Astrocyte (in vitro differentiated cells and primary cell): ENCODE data around the gene TSEN2. TPM values are rescaled to one million over a fixed set of nuclear protein-coding genes. Genes with fewer than 3 reads are reported as not detected.
A peak's percentile ranks its signal among the peaks of the same experiment; 100 is the strongest.

Source experiments
- DNase-seq: peaks from one replicate; pipeline ENCODE4 v3.0.0-alpha.2; 2010; ENCODE audit warnings: low read depth
- FAIRE-seq: peaks from 2 replicates; lab custom pipeline; 2011; peaks lifted over from hg19 to GRCh38; lab: Jason Lieb, UNC
- H2AFZ ChIP-seq: 2 replicates; pipeline ENCODE4 v1.6.0; 2012; ENCODE audit warnings: low read depth, low read length, inconsistent platforms
- H3K27ac ChIP-seq: 2 replicates; pipeline ENCODE4 v1.5.1; 2011; ENCODE audit warnings: low read depth, low read length, inconsistent platforms
- H3K27me3 ChIP-seq: 2 replicates; pipeline ENCODE4 v1.6.0; 2011; ENCODE audit warnings: low read length, inconsistent platforms; ENCODE audit not compliant: insufficient read depth
- H3K36me3 ChIP-seq: 2 replicates; pipeline ENCODE4 v1.5.1; 2011; ENCODE audit warnings: low read length, inconsistent platforms; ENCODE audit not compliant: insufficient read depth
- H3K4me1 ChIP-seq: 2 replicates; pipeline ENCODE4 v1.5.1; 2011; ENCODE audit warnings: low read length, inconsistent platforms; ENCODE audit not compliant: insufficient read depth
- H3K4me2 ChIP-seq: 2 replicates; pipeline ENCODE4 v1.6.0; 2012; ENCODE audit warnings: low read length, inconsistent platforms
- H3K4me3 ChIP-seq: 2 replicates; pipeline ENCODE4 v1.5.1; 2011; ENCODE audit warnings: low read depth, mild to moderate bottlenecking, low read length, inconsistent platforms; ENCODE audit not compliant: insufficient read depth
- H3K79me2 ChIP-seq: 2 replicates; pipeline ENCODE4 v1.6.0; 2012; ENCODE audit warnings: mild to moderate bottlenecking, low read length, inconsistent platforms; ENCODE audit not compliant: insufficient read depth
- H3K9ac ChIP-seq: 2 replicates; pipeline ENCODE4 v1.6.0; 2012; ENCODE audit warnings: mild to moderate bottlenecking, low read length, inconsistent platforms
- H3K9me3 ChIP-seq: 2 replicates; pipeline ENCODE4 v1.5.1; 2012; ENCODE audit warnings: low read depth, mild to moderate bottlenecking, low read length, inconsistent platforms; ENCODE audit not compliant: insufficient read depth
- H4K20me1 ChIP-seq: 2 replicates; pipeline ENCODE4 v1.6.0; 2012; ENCODE audit warnings: low read length, inconsistent platforms; ENCODE audit not compliant: insufficient read depth
- H3K27ac Mint-ChIP-seq: one replicate; pipeline ENCODE4 v1.8.0; 2021; ENCODE audit warnings: mild to moderate bottlenecking, mixed read lengths; ENCODE audit not compliant: unreplicated experiment
- H3K27me3 Mint-ChIP-seq: one replicate; pipeline ENCODE4 v1.8.0; 2021; ENCODE audit warnings: low read depth, mixed read lengths; ENCODE audit not compliant: unreplicated experiment
- H3K36me3 Mint-ChIP-seq: one replicate; pipeline ENCODE4 v1.8.0; 2021; ENCODE audit warnings: low read depth, mixed read lengths; ENCODE audit not compliant: unreplicated experiment
- H3K4me1 Mint-ChIP-seq: one replicate; pipeline ENCODE4 v1.8.0; 2021; ENCODE audit warnings: low read depth, mixed read lengths; ENCODE audit not compliant: unreplicated experiment
- H3K4me3 Mint-ChIP-seq: one replicate; pipeline ENCODE4 v1.8.0; 2021; ENCODE audit warnings: mild to moderate bottlenecking, moderate library complexity, mixed read lengths; ENCODE audit not compliant: unreplicated experiment
- H3K9me3 Mint-ChIP-seq: one replicate; pipeline ENCODE4 v1.8.0; 2021; ENCODE audit warnings: mild to moderate bottlenecking, mixed read lengths; ENCODE audit not compliant: unreplicated experiment
- CTCF ChIP-seq: IDR thresholded peaks from 2 replicates; pipeline ENCODE4 v1.5.1; 2011; ENCODE audit warnings: low read depth, mild to moderate bottlenecking, inconsistent platforms, low read length, moderate library complexity; ENCODE audit not compliant: insufficient read depth
- EZH2 ChIP-seq: IDR thresholded peaks from 2 replicates; pipeline ENCODE4 v1.6.1; 2012; ENCODE audit warnings: mild to moderate bottlenecking, low read length, inconsistent platforms; ENCODE audit not compliant: insufficient read depth
- total RNA-seq: library from RNA; stranded (reverse); gene quantifications from 2 replicates; pipeline ENCODE4 v1.2.1, GENCODE V29; 2021

The TSEN2 gene
- total RNA-seq, 1 donor from 2014 or later = 9.7 TPM

GRCh38 chr3:12487336-12487735, 3.1 kb downstream of the TSEN2 start:
- FAIRE-seq = no peak
- Histone ChIP-seq H2AFZ (no peak overlapping the region), H3K27me3 (no peaks in the 10 kb centered on the region), H3K36me3 (no peaks in the 10 kb centered on the region), H3K79me2 (peaks cover 42% of the 10 kb centered on the region), H3K9me3 (no peaks in the 10 kb centered on the region), H3K4me2 (no peak overlapping the region), H3K9ac (no peak overlapping the region), H3K4me3 (no peak overlapping the region), H3K27ac (no peak overlapping the region), H4K20me1 (no peaks in the 10 kb centered on the region), H3K4me1 (peaks cover 16% of the 10 kb centered on the region)
- Mint-ChIP-seq H3K9me3 (no peaks in the 10 kb centered on the region), H3K36me3 (peaks cover 4% of the 10 kb centered on the region), H3K4me3 (no peak overlapping the region), H3K27me3 (no peaks in the 10 kb centered on the region), H3K27ac (no peak overlapping the region), H3K4me1 (peaks cover 17% of the 10 kb centered on the region)
- no peak for DNase-seq
- TF ChIP-seq CTCF (no peak), EZH2 (no peak)

- Histone ChIP-seq H3K9ac (no peak overlapping the region), H3K27me3 (no peaks in the 10 kb centered on the region), H4K20me1 (no peaks in the 10 kb centered on the region), H3K79me2 (peaks cover 42% of the 10 kb centered on the region), H3K9me3 (no peaks in the 10 kb centered on the region), H3K36me3 (no peaks in the 10 kb centered on the region), H3K4me1 (peaks cover 16% of the 10 kb centered on the region), H3K27ac (no peak overlapping the region), H3K4me3 (no peak overlapping the region), H2AFZ (no peak overlapping the region), H3K4me2 (no peak overlapping the region)
- DNase-seq (no peak), FAIRE-seq (no peak)
- H3K9me3 Mint-ChIP-seq = no peaks in the 10 kb centered on the region
- no peak overlapping the region for H3K4me3 Mint-ChIP-seq
- TF ChIP-seq EZH2 (no peak), CTCF (no peak)
- no peaks in the 10 kb centered on the region for H3K27me3 Mint-ChIP-seq
- no peak overlapping the region for H3K27ac Mint-ChIP-seq
- peaks cover 17% of the 10 kb centered on the region for H3K4me1 Mint-ChIP-seq
- peaks cover 4% of the 10 kb centered on the region for H3K36me3 Mint-ChIP-seq
These were observed 3.5 kb downstream of the TSEN2 start for GRCh38 chr3:12487786-12488185.

GRCh38 chr3:12489368-12489767, 5.1 kb downstream of the TSEN2 start:
- Mint-ChIP-seq H3K4me3 (no peak overlapping the region), H3K27ac (peak overlapping the region; percentile 37), H3K27me3 (no peaks in the 10 kb centered on the region), H3K36me3 (peaks cover 4% of the 10 kb centered on the region), H3K9me3 (no peaks in the 10 kb centered on the region), H3K4me1 (peaks cover 11% of the 10 kb centered on the region)
- TF ChIP-seq EZH2 = no peak
- Histone ChIP-seq H3K9me3 (no peaks in the 10 kb centered on the region), H3K27ac (no peak overlapping the region), H3K4me3 (no peak overlapping the region), H4K20me1 (no peaks in the 10 kb centered on the region), H3K4me2 (no peak overlapping the region), H3K4me1 (peaks cover 8% of the 10 kb centered on the region), H3K9ac (no peak overlapping the region), H2AFZ (no peak overlapping the region), H3K27me3 (no peaks in the 10 kb centered on the region), H3K36me3 (peaks cover 2% of the 10 kb centered on the region), H3K79me2 (peaks cover 42% of the 10 kb centered on the region)
- FAIRE-seq (no peak), DNase-seq (no peak)
